ENCODE results near the gene DHX9.

DNA sequence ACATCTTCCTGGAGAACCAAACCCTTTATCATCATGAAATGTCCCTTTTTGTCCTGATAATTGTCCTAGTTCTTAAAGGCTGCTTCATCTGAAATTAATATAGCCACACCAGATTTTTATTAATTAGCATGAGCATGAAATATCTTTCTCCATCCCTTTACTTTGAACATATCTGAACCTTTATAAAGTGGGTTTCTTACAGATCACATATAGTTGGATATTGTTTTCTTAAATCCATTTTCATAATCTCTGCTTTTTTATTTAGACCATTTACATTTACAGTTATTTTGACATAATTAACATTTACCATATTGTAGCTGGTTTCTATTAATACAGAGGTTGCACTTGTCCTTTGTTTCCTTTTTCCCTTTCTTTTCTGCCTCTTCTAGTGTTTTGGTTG lies 96.6 kb downstream of the DHX9 start:
- TF ChIP-seq, protein P1, sequence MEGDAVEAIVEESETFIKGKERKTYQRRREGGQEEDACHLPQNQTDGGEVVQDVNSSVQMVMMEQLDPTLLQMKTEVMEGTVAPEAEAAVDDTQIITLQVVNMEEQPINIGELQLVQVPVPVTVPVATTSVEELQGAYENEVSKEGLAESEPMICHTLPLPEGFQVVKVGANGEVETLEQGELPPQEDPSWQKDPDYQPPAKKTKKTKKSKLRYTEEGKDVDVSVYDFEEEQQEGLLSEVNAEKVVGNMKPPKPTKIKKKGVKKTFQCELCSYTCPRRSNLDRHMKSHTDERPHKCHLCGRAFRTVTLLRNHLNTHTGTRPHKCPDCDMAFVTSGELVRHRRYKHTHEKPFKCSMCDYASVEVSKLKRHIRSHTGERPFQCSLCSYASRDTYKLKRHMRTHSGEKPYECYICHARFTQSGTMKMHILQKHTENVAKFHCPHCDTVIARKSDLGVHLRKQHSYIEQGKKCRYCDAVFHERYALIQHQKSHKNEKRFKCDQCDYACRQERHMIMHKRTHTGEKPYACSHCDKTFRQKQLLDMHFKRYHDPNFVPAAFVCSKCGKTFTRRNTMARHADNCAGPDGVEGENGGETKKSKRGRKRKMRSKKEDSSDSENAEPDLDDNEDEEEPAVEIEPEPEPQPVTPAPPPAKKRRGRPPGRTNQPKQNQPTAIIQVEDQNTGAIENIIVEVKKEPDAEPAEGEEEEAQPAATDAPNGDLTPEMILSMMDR (IDR thresholded peaks at IDR 0.05; ENCODE audit: insufficient read depth, low read length), result no peak
- no peak for TF ChIP-seq POLR2AphosphoS5 (IDR thresholded peaks at IDR 0.05; ENCODE audit: low read depth)

Measured in HL-60 (cell line).